H9 (cell line): Measurements from ENCODE around the gene FOXL1. TPM values are rescaled to one million over a fixed set of nuclear protein-coding genes. Genes with fewer than 3 reads are reported as not detected.
A peak's percentile ranks its signal among the peaks of the same experiment; 100 is the strongest.

Source experiments
- DNase-seq: peaks from one replicate; pipeline ENCODE4 v3.0.0-alpha.2; 2017
- H2AFZ ChIP-seq: one replicate; pipeline ENCODE4 v1.6.1; 2013; ENCODE audit warnings: mild to moderate bottlenecking, low read length, control low read depth, moderate library complexity
- H2AK5ac ChIP-seq: 2 replicates; pipeline ENCODE4 v1.6.1; 2013; ENCODE audit warnings: low read length, control low read depth, mixed read lengths; ENCODE audit not compliant: insufficient read length
- H2BK120ac ChIP-seq: one replicate; pipeline ENCODE4 v1.6.1; 2013; ENCODE audit warnings: low read depth, mild to moderate bottlenecking, low read length, control low read depth, inconsistent platforms; ENCODE audit not compliant: poor library complexity, severe bottlenecking
- H2BK12ac ChIP-seq: 2 replicates; pipeline ENCODE4 v1.6.1; 2013; ENCODE audit warnings: low read length, control low read depth, mixed read lengths, low read depth; ENCODE audit not compliant: insufficient read length
- H2BK15ac ChIP-seq: 2 replicates; pipeline ENCODE4 v1.6.1; 2013; ENCODE audit warnings: low read depth, low read length, control low read depth
- H2BK20ac ChIP-seq: one replicate; pipeline ENCODE4 v1.6.1; 2013; ENCODE audit warnings: low read depth, mild to moderate bottlenecking, low read length, control low read depth, inconsistent platforms; ENCODE audit not compliant: poor library complexity, severe bottlenecking
- H2BK5ac ChIP-seq: 2 replicates; pipeline ENCODE4 v1.6.1; 2013; ENCODE audit warnings: low read length, control low read depth, mixed read lengths; ENCODE audit not compliant: insufficient read length
- H3K14ac ChIP-seq: 2 replicates; pipeline ENCODE4 v1.6.1; 2013; ENCODE audit warnings: low read length, control low read depth; ENCODE audit not compliant: insufficient read depth
- H3K18ac ChIP-seq: 2 replicates; pipeline ENCODE4 v1.6.1; 2013; ENCODE audit warnings: low read depth, mild to moderate bottlenecking, mixed read lengths, low read length, control low read depth; ENCODE audit not compliant: insufficient read length
- H3K23ac ChIP-seq: 2 replicates; pipeline ENCODE4 v1.6.1; 2013; ENCODE audit warnings: low read length, control low read depth, mixed read lengths, low read depth; ENCODE audit not compliant: insufficient read length
- H3K23me2 ChIP-seq: 2 replicates; pipeline ENCODE4 v1.6.1; 2013; ENCODE audit warnings: low read depth, mild to moderate bottlenecking, mixed read lengths, low read length, control low read depth; ENCODE audit not compliant: insufficient read length, poor library complexity, severe bottlenecking
- H3K27ac ChIP-seq: 2 replicates; pipeline ENCODE4 v1.5.1; 2013; ENCODE audit warnings: low read length, control low read depth, mixed read lengths, low read depth; ENCODE audit not compliant: insufficient read length
- H3K27me3 ChIP-seq: 2 replicates; pipeline ENCODE4 v1.6.1; 2013; ENCODE audit warnings: low read length, control low read depth, inconsistent platforms; ENCODE audit not compliant: insufficient read depth
- H3K4ac ChIP-seq: 2 replicates; pipeline ENCODE4 v1.6.1; 2013; ENCODE audit warnings: low read depth, mild to moderate bottlenecking, control low read depth, inconsistent platforms, low read length, moderate library complexity
- H3K4me1 ChIP-seq: 2 replicates; pipeline ENCODE4 v1.6.1; 2013; ENCODE audit warnings: low read length, control low read depth, inconsistent platforms; ENCODE audit not compliant: insufficient read depth
- H3K4me2 ChIP-seq: 2 replicates; pipeline ENCODE4 v1.6.1; 2013; ENCODE audit warnings: low read length, control low read depth, mixed read lengths; ENCODE audit not compliant: insufficient read length, insufficient read depth
- H3K56ac ChIP-seq: 2 replicates; pipeline ENCODE4 v1.6.1; 2013; ENCODE audit warnings: low read depth, mild to moderate bottlenecking, mixed read lengths, low read length, control low read depth; ENCODE audit not compliant: insufficient read length
- H3K79me1 ChIP-seq: 2 replicates; pipeline ENCODE4 v1.6.1; 2013; ENCODE audit warnings: low read depth, mild to moderate bottlenecking, moderate library complexity, low read length, control low read depth, inconsistent platforms; ENCODE audit not compliant: insufficient read depth, poor library complexity, severe bottlenecking
- H3K79me2 ChIP-seq: 2 replicates; pipeline ENCODE4 v1.6.1; 2013; ENCODE audit warnings: low read length, control low read depth, inconsistent platforms; ENCODE audit not compliant: insufficient read depth
- H3K9ac ChIP-seq: 2 replicates; pipeline ENCODE4 v1.6.1; 2013; ENCODE audit warnings: low read length, control low read depth, mixed read lengths; ENCODE audit not compliant: insufficient read length; ENCODE audit errors: extremely low read depth
- H3K9me3 ChIP-seq: one replicate; pipeline ENCODE4 v1.6.1; 2013; ENCODE audit warnings: low read depth, low read length, inconsistent platforms; ENCODE audit not compliant: control insufficient read depth
- H3T11ph ChIP-seq: one replicate; pipeline ENCODE4 v1.6.1; 2013; ENCODE audit warnings: mild to moderate bottlenecking, low read length, control low read depth, inconsistent platforms
- H4K20me1 ChIP-seq: one replicate; pipeline ENCODE4 v1.6.1; 2013; ENCODE audit not compliant: control insufficient read depth, insufficient read length, insufficient read depth
- H4K5ac ChIP-seq: 2 replicates; pipeline ENCODE4 v1.6.1; 2013; ENCODE audit warnings: low read depth, mild to moderate bottlenecking, mixed read lengths, low read length, control low read depth; ENCODE audit not compliant: insufficient read length
- H4K8ac ChIP-seq: replicated peaks from 2 replicates; pipeline ENCODE4 v1.6.1; 2013; ENCODE audit warnings: low read length, control low read depth, mixed read lengths, low read depth; ENCODE audit not compliant: insufficient read length
- H4K91ac ChIP-seq: 2 replicates; pipeline ENCODE4 v1.6.1; 2013; ENCODE audit warnings: low read depth, mild to moderate bottlenecking, moderate library complexity, mixed read lengths, low read length, control low read depth; ENCODE audit not compliant: insufficient read length
- H3K27ac Mint-ChIP-seq, 3 experiments: 2 replicates in 2 of 3; 3 replicates in 1 of 3; pipeline ENCODE4 v1.8.0; 2020 to 2021; ENCODE audit warnings: mixed read lengths in 3 of 3, mild to moderate bottlenecking in 1 of 3, moderate library complexity in 1 of 3
- H3K27me3 Mint-ChIP-seq: 2 replicates; pipeline ENCODE4 v1.8.0; 2021; ENCODE audit warnings: low read depth, mild to moderate bottlenecking, moderate library complexity, mixed read lengths
- H3K36me3 Mint-ChIP-seq, 3 experiments: 2 replicates in 2 of 3; 3 replicates in 1 of 3; pipeline ENCODE4 v1.8.0; 2020 to 2021; ENCODE audit warnings: low read depth in 3 of 3, mixed read lengths in 3 of 3; ENCODE audit not compliant: insufficient read depth in 1 of 3
- H3K4me1 Mint-ChIP-seq, 2 experiments: 2 replicates each; pipeline ENCODE4 v1.8.0; 2020; ENCODE audit warnings: mixed read lengths in 2 of 2
- H3K4me3 Mint-ChIP-seq, 2 experiments: 2 replicates in 1 of 2; 3 replicates in 1 of 2; pipeline ENCODE4 v1.8.0; 2020 to 2021; ENCODE audit warnings: mild to moderate bottlenecking in 2 of 2, mixed read lengths in 2 of 2, moderate library complexity in 1 of 2
- H3K9me3 Mint-ChIP-seq, 2 experiments: 2 replicates in 1 of 2; 3 replicates in 1 of 2; pipeline ENCODE4 v1.8.0; 2020; ENCODE audit warnings: mild to moderate bottlenecking in 2 of 2, mixed read lengths in 2 of 2, moderate library complexity in 1 of 2
- CTCF ChIP-seq: fragments of 200-600 bp; sonication (generic); conservative IDR thresholded peaks from 3 replicates; pipeline ENCODE4 v1.8.0; 2021; ENCODE audit warnings: antibody characterized with exemption, mild to moderate bottlenecking
- WGBS: extraction: QIAGEN DNeasy Blood & Tissue Kit; methylation state at CpG from one replicate; pipeline ENCODE4 v1.1.7; 2013; ENCODE audit warnings: missing lambda C conversion rate, low lambda C conversion rate, mixed read lengths; ENCODE audit not compliant: insufficient read length; ENCODE audit errors: extremely low coverage; 5-methylcytosine and 5-hydroxymethylcytosine counted together
- total RNA-seq: library from RNA; stranded (reverse); gene quantifications from 2 replicates; pipeline ENCODE4 v1.2.1, GENCODE V29; 2021

FOXL1 gene
- total RNA-seq, 1 experiment from 2014 or later: 0.09 TPM

GRCh38 chr16:86531641-86532525, 46.5 kb upstream of the FOXL1 start:
- H4K20me1 ChIP-seq: no peaks in the 10 kb centered on the region
- H3K23me2 ChIP-seq: no peaks in the 10 kb centered on the region
- no peak overlapping the region for H3K14ac ChIP-seq
- DNase-seq: no peak
- Mint-ChIP-seq H3K27me3 (peaks cover 8% of the 10 kb centered on the region), H3K4me3 (no peak overlapping the region), H3K27ac (peak overlapping the region in 1 of 3 experiments; percentile 72; a peak in 1 of 7 replicates), H3K9me3 (peaks cover 0 to 5% of the 10 kb centered on the region in 2 experiments; a peak in 2 of 5 replicates), H3K36me3 (peaks cover 0 to 5% (median 0%) of the 10 kb centered on the region in 3 experiments; a peak in 1 of 7 replicates), H3K4me1 (peaks cover 6 to 12% of the 10 kb centered on the region in 2 experiments; a peak in 3 of 4 replicates)
- H4K8ac ChIP-seq: no peak overlapping the region
- H4K91ac ChIP-seq: no peak overlapping the region
- no peak overlapping the region for H2BK5ac ChIP-seq
- H2AFZ ChIP-seq: no peak overlapping the region
- no peak overlapping the region for H3K4ac ChIP-seq
- no peak overlapping the region for H2BK15ac ChIP-seq
- no peak overlapping the region for H3T11ph ChIP-seq
- no peak overlapping the region for H2BK12ac ChIP-seq
- no peak overlapping the region for H3K27ac ChIP-seq
- no peak overlapping the region for H2BK120ac ChIP-seq
- no peak overlapping the region for H3K9ac ChIP-seq
- H2AK5ac ChIP-seq: no peak overlapping the region
- no peaks in the 10 kb centered on the region for H3K79me2 ChIP-seq
- H3K56ac ChIP-seq: no peak overlapping the region
- no CpG with 5 or more reads among the region's 49 CpGs for WGBS
- no peak overlapping the region for H3K18ac ChIP-seq
- H3K9me3 ChIP-seq: no peaks in the 10 kb centered on the region
- no peak overlapping the region for H4K5ac ChIP-seq
- H3K4me1 ChIP-seq: no peaks in the 10 kb centered on the region
- H2BK20ac ChIP-seq: no peak overlapping the region
- H3K4me2 ChIP-seq: no peak overlapping the region
- no peaks in the 10 kb centered on the region for H3K79me1 ChIP-seq
- H3K27me3 ChIP-seq: no peaks in the 10 kb centered on the region
- H3K23ac ChIP-seq: no peak overlapping the region
- no peak for TF ChIP-seq CTCF
